ENCODE data around the gene CAB39. TPM values are rescaled to one million over a fixed set of nuclear protein-coding genes. Genes with fewer than 3 reads are reported as not detected.

The CAB39 gene
- total RNA-seq, 1 donor from 2014 or later: 96.3 TPM

- DNase-seq (ENCODE audit: low read depth): no peak
- TF ChIP-seq CTCF (conservative IDR thresholded peaks at IDR 0.05; ENCODE audit: low read depth, low read length): no peak
- no peak overlapping the region for H3K4me3 ChIP-seq (ENCODE audit: low read depth, low read length)
Measured at GRCh38 chr2:230785346-230785745, 72.7 kb downstream of the CAB39 start.

GRCh38 chr2:230787101-230787500, 74.5 kb downstream of the CAB39 start:
- DNase-seq (ENCODE audit: low read depth): peak; percentile 44
- no peak for TF ChIP-seq CTCF (conservative IDR thresholded peaks at IDR 0.05; ENCODE audit: low read depth, low read length)
- H3K4me3 ChIP-seq (ENCODE audit: low read depth, low read length): no peak overlapping the region

- TF ChIP-seq CTCF (conservative IDR thresholded peaks at IDR 0.05; ENCODE audit: low read depth, low read length): no peak
- no peak overlapping the region for H3K4me3 ChIP-seq (ENCODE audit: low read depth, low read length)
- DNase-seq (ENCODE audit: low read depth): no peak
Measured at GRCh38 chr2:230788554-230789175, 76.0 kb downstream of the CAB39 start.

- no peak for DNase-seq (ENCODE audit: low read depth)
- TF ChIP-seq CTCF (conservative IDR thresholded peaks at IDR 0.05; ENCODE audit: low read depth, low read length): no peak
- no peak overlapping the region for H3K4me3 ChIP-seq (ENCODE audit: low read depth, low read length)
Measured at GRCh38 chr2:230790981-230791380, 78.3 kb downstream of the CAB39 start.

GRCh38 chr2:230793572-230794359, 81.1 kb downstream of the CAB39 start:
- DNase-seq (ENCODE audit: low read depth): peak; percentile 92
- no peak for TF ChIP-seq CTCF (conservative IDR thresholded peaks at IDR 0.05; ENCODE audit: low read depth, low read length)
- no peak overlapping the region for H3K4me3 ChIP-seq (ENCODE audit: low read depth, low read length)

GRCh38 chr2:230794497-230794896, 81.9 kb downstream of the CAB39 start:
- no peak for DNase-seq (ENCODE audit: low read depth)
- H3K4me3 ChIP-seq (ENCODE audit: low read depth, low read length): no peak overlapping the region
- no peak for TF ChIP-seq CTCF (conservative IDR thresholded peaks at IDR 0.05; ENCODE audit: low read depth, low read length)
